ENCODE data around the gene TRIOBP. TPM values are rescaled to one million over a fixed set of nuclear protein-coding genes. Genes with fewer than 3 reads are reported as not detected.
"Not testable (repeated sequence)": the region's sequence is repeated elsewhere in the genome, so short reads cannot be mapped to it uniquely, and the experiment has no call there.

Gene TRIOBP
- polyA plus RNA-seq, 10 donors = 33.4 to 61.8 (median 43.9) TPM

- DNase-seq = no peak
These were observed 74.2 kb downstream of the TRIOBP start for GRCh38 chr22:37771081-37771480.

- no peak for DNase-seq
These were observed 75.0 kb downstream of the TRIOBP start for GRCh38 chr22:37771702-37772427.

- no peak for DNase-seq
These were observed 77.9 kb downstream of the TRIOBP start for GRCh38 chr22:37774728-37775127.

DNA sequence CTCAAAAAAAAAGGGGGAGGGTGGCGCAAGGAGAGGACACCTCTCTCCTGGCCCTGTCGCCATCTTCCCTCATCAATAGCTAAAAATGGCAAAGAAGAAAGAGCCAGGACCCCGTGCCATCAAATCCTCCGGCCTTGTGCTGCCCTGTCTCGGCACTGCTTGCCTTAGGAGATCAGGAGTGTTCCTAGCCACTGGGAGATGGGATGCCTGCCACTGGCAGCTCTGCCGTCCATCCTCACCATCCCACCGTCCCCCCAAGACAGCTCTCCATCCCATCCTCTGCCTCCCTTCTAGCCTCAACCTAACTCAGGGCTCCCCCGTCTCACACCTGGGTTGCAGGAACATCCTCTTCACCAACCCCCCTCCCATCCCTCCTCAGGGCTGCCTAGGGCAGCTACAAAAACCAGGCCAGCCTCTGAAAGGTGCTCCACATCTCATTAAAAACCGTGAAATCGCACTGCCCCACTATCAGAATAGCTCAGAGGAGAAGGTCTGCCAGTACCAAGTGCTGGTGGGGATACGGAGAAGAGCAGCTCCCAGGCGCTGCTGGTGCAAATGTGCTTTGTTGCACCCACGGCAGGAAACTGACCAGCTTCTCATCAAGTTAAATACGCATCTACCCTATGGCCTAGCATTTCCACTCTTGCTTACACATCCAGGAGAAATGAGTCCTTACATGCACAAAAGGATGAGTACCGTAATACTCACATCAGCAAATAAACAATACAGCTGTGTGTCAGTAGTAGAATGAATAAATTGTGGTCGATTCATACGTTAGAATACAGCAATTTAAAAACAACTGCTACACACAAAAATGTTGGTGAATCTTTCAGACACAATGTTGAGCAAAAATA lies 79.2 kb downstream of the TRIOBP start:
- peak in 1 of 3 donors; percentile 19 for DNase-seq

DNA sequence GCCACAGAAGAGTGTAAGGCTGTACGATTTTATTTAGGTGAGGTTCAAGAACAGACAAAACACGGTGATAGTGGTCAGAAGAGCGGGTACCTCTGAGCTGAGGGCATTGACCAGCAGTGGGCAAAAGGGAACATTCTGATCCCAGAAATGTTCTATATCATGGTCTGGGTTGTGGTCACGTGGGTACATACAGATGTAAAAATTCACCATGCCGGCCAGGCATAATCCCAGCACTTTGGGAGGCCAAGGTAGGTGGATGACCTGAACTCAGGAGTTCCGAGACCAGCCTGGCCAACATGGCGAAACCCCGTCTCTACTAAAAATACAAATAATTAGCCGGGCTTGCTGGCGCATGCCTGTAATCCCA lies 79.8 kb downstream of the TRIOBP start:
- no peak for DNase-seq

GRCh38 chr22:37777122-37777687 lies 80.4 kb downstream of the TRIOBP start:
- DNase-seq = peak in 2 of 3 donors; percentile 27 to 41

- DNase-seq = no peak
These were observed 81.6 kb downstream of the TRIOBP start for GRCh38 chr22:37778370-37779009.

GRCh38 chr22:37781434-37782059 lies 84.7 kb downstream of the TRIOBP start:
- DNase-seq = peak in 1 of 3 donors; percentile 60

- DNase-seq = no peak
These were observed 85.7 kb downstream of the TRIOBP start for GRCh38 chr22:37782340-37783168.

GRCh38 chr22:37784829-37785495 lies 88.1 kb downstream of the TRIOBP start:
- DNase-seq = no peak

DNA sequence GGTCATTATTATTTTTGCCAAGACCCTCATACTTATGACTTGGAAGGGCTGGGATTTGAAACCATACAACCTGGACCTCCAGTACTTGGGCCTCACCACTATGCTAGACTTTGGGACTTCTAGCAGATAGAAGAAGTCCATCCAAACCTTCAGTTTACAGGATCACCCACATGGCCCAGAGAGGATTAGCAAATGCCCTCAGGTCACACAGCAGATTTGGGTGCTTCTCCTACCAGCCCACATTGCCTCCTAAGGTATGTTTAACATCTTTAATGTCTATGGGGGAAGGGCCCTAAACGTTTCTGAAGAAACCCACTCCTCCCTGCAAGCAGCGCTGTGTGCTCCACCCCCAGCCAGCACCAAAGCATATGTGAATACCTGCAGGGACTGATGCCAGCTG lies 93.4 kb downstream of the TRIOBP start:
- DNase-seq = no peak

DNA sequence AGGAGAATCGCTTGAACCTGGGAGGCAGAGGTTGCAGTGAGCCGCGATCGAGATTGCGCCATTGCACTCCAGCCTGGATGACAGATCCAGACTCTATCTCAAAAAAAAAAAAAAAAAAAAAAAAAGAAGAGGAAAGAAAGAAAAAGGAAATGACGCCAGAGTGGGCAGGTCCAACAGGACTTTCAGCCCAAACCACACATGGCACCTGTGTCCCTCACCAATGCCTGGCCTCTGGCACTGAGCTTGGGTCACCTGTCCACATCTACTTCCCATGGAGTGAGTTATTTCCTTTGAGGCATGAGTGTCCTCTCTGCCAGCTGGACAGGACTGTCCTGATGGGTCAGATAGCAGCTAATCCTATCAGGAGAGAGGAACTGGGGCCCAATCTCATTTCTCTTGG lies 95.6 kb downstream of the TRIOBP start:
- no peak for DNase-seq

GRCh38 chr22:37794376-37794775 lies 97.5 kb downstream of the TRIOBP start:
- no peak for DNase-seq

DNA sequence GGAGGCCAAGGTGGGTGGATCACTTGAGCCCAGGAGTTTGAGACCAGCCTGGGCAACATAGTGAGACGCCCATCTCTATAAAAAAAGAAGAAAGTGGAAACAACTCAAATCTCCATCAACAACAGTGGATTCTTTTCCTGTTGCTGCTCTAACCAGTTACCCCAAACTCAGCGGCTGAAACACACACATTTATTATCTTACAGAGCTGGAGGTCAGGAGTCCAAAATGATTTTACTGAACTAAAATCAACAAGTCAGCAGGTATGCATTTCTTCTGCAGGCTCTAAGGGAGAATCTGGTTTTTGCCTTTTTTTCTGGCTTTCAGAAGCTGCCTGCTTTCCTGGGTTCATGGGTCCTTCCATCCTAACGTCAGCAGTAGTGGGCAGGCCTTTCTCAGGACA lies 99.2 kb downstream of the TRIOBP start:
- DNase-seq = no peak

DNA sequence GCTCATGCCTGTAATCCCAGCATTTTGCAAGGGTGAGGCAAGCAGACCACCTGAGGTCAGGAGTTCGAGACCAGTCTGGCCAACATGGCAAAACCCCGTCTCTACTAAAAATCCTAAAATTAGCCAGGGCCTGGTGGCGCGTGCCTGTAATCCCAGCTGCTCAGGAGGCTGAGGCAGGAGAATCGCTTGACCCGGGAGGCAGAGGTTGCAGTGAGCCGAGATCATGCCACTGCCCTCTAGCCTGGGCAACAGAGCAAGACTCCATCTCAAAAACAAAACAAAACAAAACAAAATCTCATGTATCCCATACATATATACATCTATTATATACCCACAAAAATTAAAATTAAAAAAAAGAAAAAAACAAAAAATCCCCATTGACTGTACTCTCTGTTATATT lies 100.4 kb downstream of the TRIOBP start:
- not testable (repeated sequence) for DNase-seq

GRCh38 chr22:37797874-37798500 lies 101.1 kb downstream of the TRIOBP start:
- no peak for DNase-seq

GRCh38 chr22:37799979-37800378 lies 103.1 kb downstream of the TRIOBP start:
- DNase-seq = not testable (repeated sequence)

GRCh38 chr22:37801946-37802309 lies 105.1 kb downstream of the TRIOBP start:
- DNase-seq = no peak

DNA sequence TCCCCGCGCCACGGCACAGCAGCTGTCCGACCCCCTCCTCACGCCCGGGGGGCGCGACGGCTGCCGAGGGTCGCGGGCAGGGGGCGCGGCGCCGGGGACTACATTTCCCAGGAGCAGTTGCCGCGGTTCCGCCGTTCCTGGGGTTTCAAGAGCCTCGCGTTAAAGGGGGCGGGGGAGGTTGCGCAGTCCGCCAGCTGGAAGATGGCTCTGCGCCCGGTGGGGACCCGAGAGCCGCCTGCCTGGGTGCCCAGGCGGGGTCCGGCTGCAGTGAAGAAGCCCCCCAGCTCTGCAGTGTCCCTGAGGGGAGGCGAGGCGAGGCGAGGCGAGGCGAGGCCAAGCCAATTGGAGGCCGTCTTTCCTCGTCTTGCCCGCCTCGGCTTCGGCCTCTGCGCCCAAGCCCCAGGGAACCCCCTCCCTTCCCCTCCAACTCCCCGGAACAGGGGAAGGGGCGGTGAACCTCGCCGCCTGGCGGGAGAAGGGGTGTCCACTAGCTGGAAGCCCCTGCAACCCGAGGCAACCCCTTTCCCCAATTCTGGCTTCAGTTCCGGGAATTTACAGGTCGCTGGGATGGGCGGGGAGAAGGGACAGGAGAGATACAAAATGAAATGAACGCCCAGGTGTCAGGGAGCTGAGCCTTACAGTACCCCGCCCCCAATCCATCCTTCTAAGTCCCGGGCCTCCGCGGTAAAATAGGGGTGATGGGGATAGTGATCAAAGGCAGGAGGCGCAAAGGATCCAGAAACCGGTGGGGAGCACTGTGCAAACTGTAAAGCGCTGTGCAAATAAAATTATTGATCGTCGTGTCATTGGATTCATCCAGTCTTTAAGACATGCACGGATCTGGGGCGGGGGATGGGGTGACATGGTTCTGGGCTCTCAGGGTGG lies 105.7 kb downstream of the TRIOBP start:
- DNase-seq = peak in 2 of 3 donors; percentile 77 to 91
